ENCODE measurements around the gene PEX10.
A peak's percentile ranks its signal among the peaks of the same experiment; 100 is the strongest.
"Not testable (repeated sequence)": the region's sequence is repeated elsewhere in the genome, so short reads cannot be mapped to it uniquely, and the experiment has no call there.

PEX10 gene

GRCh38 chr1:2412395-2412772 lies at the start of gene PEX10:
Gene PEX10, minus strand, starts transcription at chr1:2412564. Its CDS starts 62 bp downstream, at chr1:2412502.
- DNase-seq (ENCODE audit: low read depth), result peak; percentile 92
- no peak for TF ChIP-seq CTCF (conservative IDR thresholded peaks at IDR 0.05; ENCODE audit: low read length)

DNA sequence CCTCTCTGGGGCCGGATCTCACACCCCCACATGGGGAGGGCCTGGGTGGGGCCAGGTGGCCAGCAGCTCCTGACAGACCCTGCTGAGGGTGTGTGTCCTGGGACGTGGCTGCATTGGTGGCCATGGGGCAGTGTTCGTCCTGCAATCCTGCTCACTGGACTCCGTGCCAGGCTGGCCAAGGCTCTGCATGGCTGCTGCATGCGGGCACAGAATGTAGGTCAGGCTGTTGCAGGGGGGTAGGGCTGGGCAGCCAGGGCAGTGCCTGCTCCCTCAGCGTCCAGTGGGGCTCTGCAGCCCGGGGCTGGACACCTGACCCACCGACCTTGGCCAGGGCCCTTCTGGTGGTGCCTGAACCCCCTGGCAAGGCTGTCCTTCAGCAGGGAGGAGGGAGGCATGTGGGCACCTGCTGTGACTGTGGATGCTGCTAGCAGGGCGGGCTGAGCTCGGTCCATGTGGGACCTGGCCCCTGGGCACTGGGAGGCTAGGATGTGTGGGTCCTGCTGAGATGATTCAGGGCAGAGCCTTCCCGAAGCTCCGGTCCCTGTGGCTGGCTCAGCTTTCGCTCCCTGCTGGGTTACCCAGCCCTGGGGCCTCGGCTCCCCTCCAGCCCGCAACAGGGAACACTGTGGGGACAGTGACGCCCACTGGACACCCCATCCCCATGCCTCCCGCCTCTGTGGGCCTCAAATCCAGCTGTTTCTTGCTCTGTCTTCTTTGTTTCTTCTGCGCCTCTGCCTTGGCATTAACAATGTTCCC lies 48.8 kb upstream of the PEX10 start:
- no peak for TF ChIP-seq CTCF (conservative IDR thresholded peaks at IDR 0.05; ENCODE audit: low read length)
- DNase-seq (ENCODE audit: low read depth), result no peak
- H3K4me3 ChIP-seq (ENCODE audit: low read length), result no peak overlapping the region

More at GRCh38 chr1:2412395-2412772, at the start of gene PEX10:
- H3K4me3 ChIP-seq (ENCODE audit: low read length), result peak within 1 kb of the TSS; percentile 86

DNA sequence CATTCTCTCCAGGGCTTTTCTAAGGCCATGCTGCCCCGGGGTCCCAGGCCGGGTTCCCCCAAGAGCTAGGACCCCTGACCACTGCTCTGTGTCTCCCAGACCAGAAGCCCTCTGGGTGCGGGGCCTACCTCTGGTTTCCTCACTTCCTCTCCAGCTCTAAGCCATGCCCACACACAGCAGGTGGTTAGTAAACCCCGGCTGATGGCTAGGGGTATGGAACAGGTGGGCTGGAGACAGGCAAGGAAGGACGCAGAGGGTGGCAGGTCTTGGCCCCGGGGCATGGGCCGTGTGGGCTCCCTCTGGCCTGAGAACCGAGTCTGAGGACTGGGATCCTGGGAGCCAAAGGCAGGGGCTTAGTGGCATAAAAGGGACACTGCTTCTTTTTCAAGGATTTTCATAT lies 47.8 kb upstream of the PEX10 start:
- TF ChIP-seq CTCF (conservative IDR thresholded peaks at IDR 0.05; ENCODE audit: low read length), result no peak
- no peak overlapping the region for H3K4me3 ChIP-seq (ENCODE audit: low read length)
- DNase-seq (ENCODE audit: low read depth), result no peak

- H3K4me3 ChIP-seq (ENCODE audit: low read length), result no peak overlapping the region
- TF ChIP-seq CTCF (conservative IDR thresholded peaks at IDR 0.05; ENCODE audit: low read length), result no peak
- no peak for DNase-seq (ENCODE audit: low read depth)
These were observed 47.4 kb upstream of the PEX10 start for GRCh38 chr1:2459757-2460156.

- H3K4me3 ChIP-seq (ENCODE audit: low read length); DNase-seq (ENCODE audit: low read depth): not testable (repeated sequence)
These were observed 46.9 kb upstream of the PEX10 start for GRCh38 chr1:2459102-2459753.

DNA sequence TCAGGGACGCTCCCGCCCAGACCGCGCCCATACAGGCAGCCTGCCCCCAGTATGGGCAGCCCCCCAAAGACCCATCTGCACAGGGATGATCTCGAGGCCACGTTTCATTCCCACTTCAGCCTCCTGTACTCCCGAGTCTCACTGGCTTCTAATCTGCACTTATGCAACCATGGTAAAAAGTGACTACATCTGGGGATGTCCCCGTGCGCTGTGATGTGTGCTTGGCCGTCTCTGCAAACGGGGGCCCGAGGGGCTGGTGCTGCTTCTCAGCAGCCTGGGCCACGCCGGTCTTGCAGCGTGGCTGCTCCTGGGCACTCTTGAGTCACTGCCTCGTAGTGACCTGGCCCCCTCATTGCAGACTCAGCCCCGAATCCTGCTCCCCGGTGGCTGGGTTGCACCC lies 46.3 kb upstream of the PEX10 start:
- TF ChIP-seq CTCF (conservative IDR thresholded peaks at IDR 0.05; ENCODE audit: low read length), result no peak
- DNase-seq (ENCODE audit: low read depth), result no peak
- H3K4me3 ChIP-seq (ENCODE audit: low read length), result no peak overlapping the region

- no peak for TF ChIP-seq CTCF (conservative IDR thresholded peaks at IDR 0.05; ENCODE audit: low read length)
- DNase-seq (ENCODE audit: low read depth), result no peak
- H3K4me3 ChIP-seq (ENCODE audit: low read length), result no peak overlapping the region
These were observed 45.1 kb upstream of the PEX10 start for GRCh38 chr1:2457444-2457843.

Measured in AG10803 (cell line).